ENCODE results near the gene TRPV4.

DNA sequence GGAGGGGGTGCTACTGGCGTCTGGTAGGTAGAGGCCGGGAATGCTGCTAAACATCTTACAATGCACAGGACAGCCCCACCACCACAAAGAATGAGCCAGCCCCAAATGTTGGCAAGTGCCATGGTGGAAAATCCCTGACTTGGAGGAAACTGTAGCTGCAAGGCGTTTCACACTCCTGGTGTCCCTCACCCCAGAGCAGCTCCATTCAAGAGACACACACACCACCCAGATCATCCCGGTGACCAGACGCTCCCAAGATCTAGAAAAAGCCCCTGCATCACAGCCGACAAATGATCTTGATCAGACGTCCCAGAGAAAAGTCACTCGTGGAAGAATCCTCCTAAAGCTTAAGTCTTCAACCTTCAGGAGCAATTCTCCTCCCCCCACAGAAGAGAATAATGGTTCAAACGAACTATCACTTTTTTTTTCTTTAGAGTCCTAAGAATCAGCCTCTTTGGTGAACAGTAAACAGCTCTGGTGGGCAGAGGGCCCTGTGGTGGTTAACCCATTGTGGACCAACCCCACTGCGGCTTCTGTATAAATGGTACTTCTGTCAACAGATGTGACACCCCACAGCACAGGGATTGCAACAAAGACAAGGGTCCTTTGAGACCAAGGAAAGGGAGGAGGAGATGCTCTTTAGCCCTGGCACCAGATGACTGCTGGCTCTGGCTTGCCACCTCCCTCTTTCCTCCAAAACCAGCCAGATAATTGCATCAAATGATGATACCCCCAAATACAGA is 44.5 kb upstream of the TRPV4 start:
- no peak for TF ChIP-seq EZH2 (IDR thresholded peaks at IDR 0.05)
- no peak for TF ChIP-seq CTCF (IDR thresholded peaks at IDR 0.05)
- no peak for TF ChIP-seq EZH2phosphoT487 (IDR thresholded peaks at IDR 0.05)

Measured in neural progenitor cell (in vitro differentiated cells).